ENCODE measurements around the gene REC8. TPM values are rescaled to one million over a fixed set of nuclear protein-coding genes. Genes with fewer than 3 reads are reported as not detected.

Gene REC8
- total and polyA plus RNA-seq, 10 of the 15 experiments (the other 5 are each of a cell fraction or from before 2014, with no cell fraction given), result 4.2 to 76.9 (median 29.1) TPM

GRCh38 chr14:24139272-24139934 lies 32.5 kb upstream of the REC8 start:
- peaks cover 12 to 28% of the 10 kb centered on the region in 2 experiments for H3K36me3 ChIP-seq (ENCODE audit: control insufficient read depth in 2 of 2, insufficient read depth in 2 of 2, low read length in 1 of 2)
- H3K79me2 ChIP-seq (ENCODE audit: control insufficient read depth, insufficient read depth, low read length), result peaks cover 66% of the 10 kb centered on the region
- H3K9me3 ChIP-seq (replicated peaks; ENCODE audit: control insufficient read depth, insufficient read depth, low read length), result no peaks in the 10 kb centered on the region
- in situ Hi-C loops (cut with MboI) (no loop called here), intact Hi-C loops (cut with micrococcal nuclease; ENCODE audit: unreplicated experiment) (no loop called here)
- H3K4me1 ChIP-seq (ENCODE audit: control insufficient read depth, insufficient read depth, low read length), result peaks cover 43% of the 10 kb centered on the region
- no peak overlapping the region for H2AFZ ChIP-seq (ENCODE audit: control insufficient read depth, low read depth, low read length)
- no TSS peak for BruUV-seq (replicated peaks)
- H3K4me3 ChIP-seq, result peak overlapping the region; percentile 68
- no peaks in the 10 kb centered on the region for H3K27me3 ChIP-seq (replicated peaks in 1 of 2; ENCODE audit: control insufficient read depth in 2 of 2, insufficient read depth in 2 of 2, low read length in 1 of 2)
- H4K20me1 ChIP-seq (ENCODE audit: control insufficient read depth, insufficient read depth), result no peaks in the 10 kb centered on the region
- ChIA-PET RAD21 (ENCODE audit: unreplicated experiment) (interaction anchor here (1.0 to 6.8 kb wide), 4 partner anchors 21 to 43 kb away, joined by 4 to 69 read pairs (median 7); partner anchors contain the start of genes DCAF11, IRF9 and NRL), SMC1A (ENCODE audit: uncharacterized antibody, unreplicated experiment) (interaction anchor here (1.1 to 7.7 kb wide), 5 partner anchors 9 to 30 kb away, joined by 4 to 70 read pairs (median 21); partner anchors contain the start of genes DCAF11, IRF9 and NRL), POLR2A (interaction anchor here (1.0 to 11.6 kb wide), 4 partner anchors 8 to 31 kb away, joined by 3 to 276 read pairs (median 80); partner anchors contain the start of genes DCAF11, IRF9, NRL and PSME2), CTCF (interaction anchor here (1.3 to 4.9 kb wide), 3 partner anchors 9 to 23 kb away, joined by 4 to 39 read pairs (median 34); partner anchors contain the start of genes DCAF11, IRF9 and NRL)
- H3K27ac ChIP-seq (ENCODE audit: control insufficient read depth, insufficient read depth), result 0 out of 2 replicates have a peak overlapping the region, but pooled peaks have one; percentile 6
- peak overlapping the region; percentile 52; the same call in 1 of the 2 replicates for H3K9ac ChIP-seq (ENCODE audit: control insufficient read depth, insufficient read depth, low read length)
- WGBS (ENCODE audit: insufficient coverage, insufficient replicate concordance, low lambda C conversion rate, missing lambda C conversion rate), result 47% methylated on average over 9 of the region's 9 CpGs
- FAIRE-seq (no peak), DNase-seq (ENCODE audit: low read depth, low spot score) (no peak), ATAC-seq (no peak)
- peak in 1 of 3 experiments; percentile 7; a peak in 1 of 6 replicates for TF ChIP-seq CTCF (IDR thresholded peaks at IDR 0.05 in 2 of 3, conservative IDR thresholded peaks at IDR 0.05 in 1 of 3; ENCODE audit: control insufficient read depth in 2 of 3, extremely low read depth in 1 of 3, insufficient read depth in 1 of 3, low read depth in 3 of 3, low read length in 3 of 3)
- no peak for TF ChIP-seq MEF2A (IDR thresholded peaks at IDR 0.05; ENCODE audit: insufficient read depth, low read depth, low read length)
- no peak for TF ChIP-seq FOS (IDR thresholded peaks at IDR 0.05; ENCODE audit: borderline replicate concordance, extremely low read depth, insufficient read length)
- TF ChIP-seq BRCA1 (IDR thresholded peaks at IDR 0.05; ENCODE audit: low read depth, low read length), result no peak
- TF ChIP-seq RELB (IDR thresholded peaks at IDR 0.05; ENCODE audit: low read depth), result no peak
- peak; percentile 24; the same call in 1 of the 2 replicates for TF ChIP-seq POLR2A (IDR thresholded peaks at IDR 0.05; ENCODE audit: low read depth, low read length)
- TF ChIP-seq CBX3 (IDR thresholded peaks at IDR 0.05; ENCODE audit: borderline replicate concordance, low read depth), result no peak
- peak; percentile 19; the same call in 1 of the 2 replicates for TF ChIP-seq POLR2AphosphoS5 (IDR thresholded peaks at IDR 0.05; ENCODE audit: low read length)
- no peak for TF ChIP-seq ESRRA (IDR thresholded peaks at IDR 0.05; ENCODE audit: low read length)
- peak overlapping the region; percentile 91 for H3K4me2 ChIP-seq (ENCODE audit: control insufficient read depth, insufficient read depth)
